Neuron (in vitro differentiated cells): Measurements from ENCODE around the gene THG1L.

Source experiments
- H2AFZ ChIP-seq: one replicate; pipeline ENCODE4 v1.6.1; 2013; ENCODE audit warnings: low read depth, mild to moderate bottlenecking, inconsistent platforms, low read length, moderate library complexity
- H3K27me3 ChIP-seq: one replicate; pipeline ENCODE4 v1.6.1; 2013; ENCODE audit warnings: low read length; ENCODE audit not compliant: insufficient read depth
- H3K36me3 ChIP-seq: one replicate; pipeline ENCODE4 v1.6.1; 2013; ENCODE audit warnings: low read length; ENCODE audit not compliant: insufficient read depth
- H3K4me1 ChIP-seq: one replicate; pipeline ENCODE4 v1.6.1; 2013; ENCODE audit warnings: low read length; ENCODE audit not compliant: insufficient read depth
- H3K4me3 ChIP-seq: 2 replicates; pipeline ENCODE4 v1.5.1; 2013; ENCODE audit warnings: mild to moderate bottlenecking, low read length, moderate library complexity
- H3K9me3 ChIP-seq: one replicate; pipeline ENCODE4 v1.6.1; 2013; ENCODE audit warnings: low read length

The THG1L gene

GRCh38 chr5:157785801-157786200, 54.6 kb downstream of the THG1L start:
- Histone ChIP-seq H2AFZ (no peak overlapping the region), H3K36me3 (peaks cover 30% of the 10 kb centered on the region), H3K4me3 (no peak overlapping the region), H3K27me3 (no peaks in the 10 kb centered on the region), H3K4me1 (no peaks in the 10 kb centered on the region), H3K9me3 (no peaks in the 10 kb centered on the region)
